Neural cell (in vitro differentiated cells): ENCODE results near the gene NUDCD3. TPM values are rescaled to one million over a fixed set of nuclear protein-coding genes. Genes with fewer than 3 reads are reported as not detected.

ENCODE experiments used
- H2AFZ ChIP-seq: fragments of 200-600, 300-800 bp; sonication (generic), shearing (Covaris generic); 2 replicates; pipeline ENCODE4 v1.6.0; 2014; ENCODE audit warnings: low read depth, mild to moderate bottlenecking, antibody characterized with exemption, low read length, moderate library complexity
- H3F3A ChIP-seq: fragments of 200-600 bp; shearing (Covaris generic); 2 replicates; pipeline ENCODE4 v1.6.1; 2016; ENCODE audit warnings: mild to moderate bottlenecking, moderate library complexity, mixed read lengths, antibody characterized with exemption, low read length; ENCODE audit not compliant: insufficient read depth, poor library complexity, severe bottlenecking
- H3K27ac ChIP-seq: fragments of 200-600, 300-800 bp; sonication (generic), shearing (Covaris generic); 2 replicates; pipeline ENCODE4 v1.5.1; 2014; ENCODE audit warnings: mild to moderate bottlenecking, low read length, moderate library complexity
- H3K27me3 ChIP-seq: fragments of 300-800, 200-600 bp; sonication (generic), shearing (Covaris generic); 2 replicates; pipeline ENCODE4 v1.6.0; 2014; ENCODE audit warnings: mild to moderate bottlenecking, low read depth, low read length, moderate library complexity; ENCODE audit not compliant: insufficient read depth
- H3K36me3 ChIP-seq: fragments of 300-800, 200-600 bp; sonication (generic), shearing (Covaris generic); 2 replicates; pipeline ENCODE4 v1.5.1; 2014; ENCODE audit warnings: mild to moderate bottlenecking, antibody characterized with exemption, low read length, moderate library complexity; ENCODE audit not compliant: insufficient read depth
- H3K4me2 ChIP-seq: fragments of 300-800, 200-600 bp; sonication (generic), shearing (Covaris generic); 2 replicates; pipeline ENCODE4 v1.6.0; 2014; ENCODE audit warnings: mild to moderate bottlenecking, low read length
- H3K4me3 ChIP-seq: fragments of 300-800, 200-600 bp; sonication (generic), shearing (Covaris generic); 2 replicates; pipeline ENCODE4 v1.5.1; 2014; ENCODE audit warnings: mild to moderate bottlenecking, low read length, moderate library complexity
- H3K79me2 ChIP-seq: fragments of 200-600 bp; shearing (Covaris generic); replicated peaks from 2 replicates; pipeline ENCODE4 v1.6.0; 2014; ENCODE audit warnings: mild to moderate bottlenecking, low read length, moderate library complexity; ENCODE audit not compliant: insufficient read depth
- H3K9ac ChIP-seq: fragments of 300-800, 200-600 bp; sonication (generic), shearing (Covaris generic); 2 replicates; pipeline ENCODE4 v1.6.1; 2016; ENCODE audit warnings: mild to moderate bottlenecking, low read length, mixed read lengths
- H3K9me2 ChIP-seq: fragments of 200-600 bp; shearing (Covaris generic); 2 replicates; pipeline ENCODE4 v1.6.1; 2016; ENCODE audit warnings: mild to moderate bottlenecking, low read length, mixed read lengths; ENCODE audit not compliant: insufficient read depth
- H3K9me3 ChIP-seq: fragments of 200-600, 300-800 bp; sonication (generic), shearing (Covaris generic); 2 replicates; pipeline ENCODE4 v1.6.1; 2016; ENCODE audit warnings: mild to moderate bottlenecking, mixed run types, low read length, moderate library complexity, mixed read lengths
- H4K20me1 ChIP-seq: fragments of 200-600 bp; shearing (Covaris generic); 2 replicates; pipeline ENCODE4 v1.6.1; 2016; ENCODE audit warnings: mild to moderate bottlenecking, mixed run types; ENCODE audit not compliant: insufficient read depth
- EP300 ChIP-seq: fragments of 450-650 bp; conservative IDR thresholded peaks from 2 replicates; pipeline ENCODE4 v1.6.1; 2014; ENCODE audit warnings: antibody characterized with exemption, mild to moderate bottlenecking, moderate library complexity; ENCODE audit not compliant: poor library complexity, severe bottlenecking
- EZH2 ChIP-seq: fragments of 200-600, 300-800 bp; shearing (Covaris generic), sonication (generic); IDR thresholded peaks from 2 replicates; pipeline ENCODE4 v1.6.1; 2014; ENCODE audit warnings: antibody characterized with exemption, low read length, borderline replicate concordance, mild to moderate bottlenecking; ENCODE audit not compliant: insufficient read depth, poor library complexity, severe bottlenecking
- MXI1 ChIP-seq: fragments of 450-650 bp; conservative IDR thresholded peaks from 2 replicates; pipeline ENCODE4 v1.6.1; 2014; ENCODE audit warnings: antibody characterized with exemption, mild to moderate bottlenecking; ENCODE audit not compliant: poor library complexity, severe bottlenecking
- POLR2AphosphoS5 ChIP-seq: IDR thresholded peaks from 2 replicates; pipeline ENCODE4 v1.6.1; 2012
- RAD21 ChIP-seq: fragments of 450-650 bp; conservative IDR thresholded peaks from 2 replicates; pipeline ENCODE4 v1.6.1; 2014; ENCODE audit warnings: antibody characterized with exemption, mild to moderate bottlenecking, moderate library complexity
- SMC3 ChIP-seq: fragments of 450-650 bp; conservative IDR thresholded peaks from 2 replicates; pipeline ENCODE4 v1.6.1; 2014; ENCODE audit warnings: antibody characterized with exemption, mild to moderate bottlenecking, moderate library complexity; ENCODE audit not compliant: poor library complexity
- TAF1 ChIP-seq: IDR thresholded peaks from 2 replicates; pipeline ENCODE4 v1.6.1; 2012; ENCODE audit warnings: low read depth
- polyA plus RNA-seq: library from polyadenylated mRNA; depleted of rRNA; stranded (reverse); fragments of >200 nt; gene quantifications from 2 replicates; pipeline ENCODE4 v1.2.3, GENCODE V29; 2014
- TF ChIP-seq, protein P1 (sequence below): IDR thresholded peaks from 2 replicates; pipeline ENCODE4 v1.6.1; 2012; ENCODE audit warnings: borderline replicate concordance
- TF ChIP-seq, protein P2 (sequence below): fragments of 450-650 bp; IDR thresholded peaks from 2 replicates; pipeline ENCODE4 v1.5.1; 2014; ENCODE audit warnings: antibody characterized with exemption, mild to moderate bottlenecking, moderate library complexity; ENCODE audit not compliant: poor library complexity, severe bottlenecking

The NUDCD3 gene
- polyA plus RNA-seq, 1 donor from 2014 or later, result 69.9 TPM

DNA sequence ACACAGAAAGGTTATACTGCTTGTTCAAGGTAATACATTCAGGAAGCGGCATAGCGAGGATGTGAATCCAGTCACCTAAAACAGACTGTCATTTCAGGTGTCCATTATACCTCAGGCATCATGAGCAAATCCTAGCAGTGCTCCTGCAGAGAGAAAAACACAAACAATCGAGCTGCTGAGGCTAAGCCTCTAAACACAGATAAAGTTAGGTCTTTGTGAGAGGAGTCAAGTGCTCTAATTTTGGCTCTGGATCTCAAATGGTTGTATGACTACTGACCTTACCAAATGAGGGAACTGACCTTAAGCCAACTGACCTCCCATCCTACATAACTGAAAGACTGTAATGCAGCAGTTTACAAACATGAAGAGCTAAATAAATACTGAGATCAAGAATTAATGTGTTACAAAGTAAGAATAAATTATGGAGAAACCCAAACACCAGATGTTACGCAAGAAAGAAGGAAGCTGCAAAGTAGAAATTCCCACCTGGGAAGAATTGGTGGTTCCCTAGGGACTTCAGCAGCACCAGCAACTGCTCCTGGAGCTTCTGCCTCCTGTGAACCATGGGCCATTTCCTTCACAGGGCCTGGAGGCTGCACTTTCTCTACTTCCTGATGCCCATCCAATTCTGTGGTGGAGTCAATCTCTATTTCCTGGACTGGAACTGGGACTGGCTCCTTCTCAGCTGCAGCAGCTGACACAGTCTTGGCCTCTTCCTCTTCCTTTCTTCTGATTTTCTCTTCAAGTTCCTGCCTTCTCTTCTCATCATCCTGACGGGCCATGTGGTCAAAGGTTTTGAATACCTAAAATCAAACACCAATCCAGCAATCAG is 5.8 kb downstream of the NUDCD3 start:
- no peaks in the 10 kb centered on the region for H3K27me3 ChIP-seq
- no peak overlapping the region for H2AFZ ChIP-seq
- no peaks in the 10 kb centered on the region for H3K9me3 ChIP-seq
- H3K9me2 ChIP-seq, result no peaks in the 10 kb centered on the region
- H3K9ac ChIP-seq, result no peak overlapping the region
- TF ChIP-seq, protein P1, sequence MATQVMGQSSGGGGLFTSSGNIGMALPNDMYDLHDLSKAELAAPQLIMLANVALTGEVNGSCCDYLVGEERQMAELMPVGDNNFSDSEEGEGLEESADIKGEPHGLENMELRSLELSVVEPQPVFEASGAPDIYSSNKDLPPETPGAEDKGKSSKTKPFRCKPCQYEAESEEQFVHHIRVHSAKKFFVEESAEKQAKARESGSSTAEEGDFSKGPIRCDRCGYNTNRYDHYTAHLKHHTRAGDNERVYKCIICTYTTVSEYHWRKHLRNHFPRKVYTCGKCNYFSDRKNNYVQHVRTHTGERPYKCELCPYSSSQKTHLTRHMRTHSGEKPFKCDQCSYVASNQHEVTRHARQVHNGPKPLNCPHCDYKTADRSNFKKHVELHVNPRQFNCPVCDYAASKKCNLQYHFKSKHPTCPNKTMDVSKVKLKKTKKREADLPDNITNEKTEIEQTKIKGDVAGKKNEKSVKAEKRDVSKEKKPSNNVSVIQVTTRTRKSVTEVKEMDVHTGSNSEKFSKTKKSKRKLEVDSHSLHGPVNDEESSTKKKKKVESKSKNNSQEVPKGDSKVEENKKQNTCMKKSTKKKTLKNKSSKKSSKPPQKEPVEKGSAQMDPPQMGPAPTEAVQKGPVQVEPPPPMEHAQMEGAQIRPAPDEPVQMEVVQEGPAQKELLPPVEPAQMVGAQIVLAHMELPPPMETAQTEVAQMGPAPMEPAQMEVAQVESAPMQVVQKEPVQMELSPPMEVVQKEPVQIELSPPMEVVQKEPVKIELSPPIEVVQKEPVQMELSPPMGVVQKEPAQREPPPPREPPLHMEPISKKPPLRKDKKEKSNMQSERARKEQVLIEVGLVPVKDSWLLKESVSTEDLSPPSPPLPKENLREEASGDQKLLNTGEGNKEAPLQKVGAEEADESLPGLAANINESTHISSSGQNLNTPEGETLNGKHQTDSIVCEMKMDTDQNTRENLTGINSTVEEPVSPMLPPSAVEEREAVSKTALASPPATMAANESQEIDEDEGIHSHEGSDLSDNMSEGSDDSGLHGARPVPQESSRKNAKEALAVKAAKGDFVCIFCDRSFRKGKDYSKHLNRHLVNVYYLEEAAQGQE, result no peak
- no peak for TF ChIP-seq EP300
- no peak for TF ChIP-seq POLR2AphosphoS5
- TF ChIP-seq, protein P2, sequence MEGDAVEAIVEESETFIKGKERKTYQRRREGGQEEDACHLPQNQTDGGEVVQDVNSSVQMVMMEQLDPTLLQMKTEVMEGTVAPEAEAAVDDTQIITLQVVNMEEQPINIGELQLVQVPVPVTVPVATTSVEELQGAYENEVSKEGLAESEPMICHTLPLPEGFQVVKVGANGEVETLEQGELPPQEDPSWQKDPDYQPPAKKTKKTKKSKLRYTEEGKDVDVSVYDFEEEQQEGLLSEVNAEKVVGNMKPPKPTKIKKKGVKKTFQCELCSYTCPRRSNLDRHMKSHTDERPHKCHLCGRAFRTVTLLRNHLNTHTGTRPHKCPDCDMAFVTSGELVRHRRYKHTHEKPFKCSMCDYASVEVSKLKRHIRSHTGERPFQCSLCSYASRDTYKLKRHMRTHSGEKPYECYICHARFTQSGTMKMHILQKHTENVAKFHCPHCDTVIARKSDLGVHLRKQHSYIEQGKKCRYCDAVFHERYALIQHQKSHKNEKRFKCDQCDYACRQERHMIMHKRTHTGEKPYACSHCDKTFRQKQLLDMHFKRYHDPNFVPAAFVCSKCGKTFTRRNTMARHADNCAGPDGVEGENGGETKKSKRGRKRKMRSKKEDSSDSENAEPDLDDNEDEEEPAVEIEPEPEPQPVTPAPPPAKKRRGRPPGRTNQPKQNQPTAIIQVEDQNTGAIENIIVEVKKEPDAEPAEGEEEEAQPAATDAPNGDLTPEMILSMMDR, result no peak
- no peak for TF ChIP-seq SMC3
- H3F3A ChIP-seq, result no peaks in the 10 kb centered on the region
- no peak overlapping the region for H3K4me2 ChIP-seq
- peaks cover 14% of the 10 kb centered on the region for H3K36me3 ChIP-seq
- H3K79me2 ChIP-seq, result peaks cover 42% of the 10 kb centered on the region
- no peak overlapping the region for H3K27ac ChIP-seq
- H4K20me1 ChIP-seq, result no peaks in the 10 kb centered on the region
- H3K4me3 ChIP-seq, result no peak overlapping the region

DNA sequence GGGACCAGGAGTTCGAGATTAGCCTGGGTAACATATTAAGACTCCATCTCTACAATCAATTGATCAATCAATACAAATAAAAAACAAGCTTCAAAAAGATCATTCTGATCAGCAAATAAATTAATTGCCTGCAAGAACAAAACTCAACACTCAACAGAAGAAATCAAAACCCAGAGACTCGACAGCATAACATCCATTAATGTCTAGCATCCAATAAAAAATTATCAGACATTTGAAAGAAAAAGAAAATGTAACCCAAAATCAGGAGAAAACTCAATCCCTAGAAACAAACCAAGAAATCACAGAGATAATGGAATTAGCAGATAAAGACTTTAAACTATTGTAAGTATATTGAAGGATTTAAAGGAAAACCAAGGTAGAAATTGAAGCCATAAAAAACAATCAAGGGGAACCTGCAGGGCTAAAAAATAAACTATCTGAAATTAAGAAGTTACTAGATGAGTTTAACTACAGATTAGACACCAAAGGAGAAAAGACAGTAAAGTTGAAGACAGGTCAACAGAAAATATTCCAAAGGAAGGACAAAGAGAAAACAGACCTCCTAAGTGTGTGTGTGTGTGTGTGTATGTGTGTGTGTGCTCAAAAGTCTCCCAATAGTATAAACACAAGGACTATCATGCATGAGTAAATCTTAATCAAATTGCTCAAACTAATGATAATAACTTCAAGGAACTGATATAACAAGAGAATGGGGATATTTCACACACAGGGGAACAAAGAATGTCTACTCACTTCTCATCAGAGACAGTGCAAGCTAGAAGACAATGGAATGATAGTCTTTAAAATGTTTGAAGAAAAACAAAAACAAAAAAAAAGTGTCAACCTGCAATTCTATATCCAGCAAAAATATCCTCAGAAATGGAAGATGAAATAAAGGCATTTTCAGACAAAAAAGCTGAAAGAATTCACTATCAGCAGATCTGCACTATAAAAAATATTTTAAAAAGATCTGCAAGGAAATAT is 7.7 kb downstream of the NUDCD3 start:
- Histone ChIP-seq H3K4me3 (no peak overlapping the region), H3K9me2 (no peaks in the 10 kb centered on the region), H3K79me2 (peaks cover 26% of the 10 kb centered on the region), H3K27me3 (no peaks in the 10 kb centered on the region), H2AFZ (no peak overlapping the region), H3K9me3 (no peaks in the 10 kb centered on the region), H3F3A (no peaks in the 10 kb centered on the region), H4K20me1 (no peaks in the 10 kb centered on the region), H3K9ac (no peak overlapping the region), H3K4me2 (no peak overlapping the region), H3K27ac (no peak overlapping the region), H3K36me3 (peaks cover 14% of the 10 kb centered on the region)
- no peak for TF ChIP-seq RAD21
- no peak for TF ChIP-seq MXI1
- TF ChIP-seq EZH2, result no peak
- no peak for TF ChIP-seq POLR2AphosphoS5
- TF ChIP-seq TAF1, result no peak
- no peak for TF ChIP-seq EP300
- no peak for TF ChIP-seq SMC3
- TF ChIP-seq, protein P1, result no peak
- TF ChIP-seq, protein P2, result no peak
